Prostate gland (tissue), 2 donors: ENCODE results near the gene ABCG1.

Experiments
- CTCF ChIP-seq, 4 experiments: fragments of 200-600 bp in 2 of 4; fragments of 450-650 bp in 2 of 4; sonication (generic) in 2 of 4; IDR thresholded peaks; 1 replicate in 3 of 4; 2 replicates in 1 of 4; pipeline ENCODE4 v1.5.1; 2016 to 2019; ENCODE audit warnings: antibody characterized with exemption in 4 of 4, mild to moderate bottlenecking in 2 of 4, moderate library complexity in 2 of 4
- POLR2A ChIP-seq: fragments of 450-650 bp; IDR thresholded peaks from one replicate; pipeline ENCODE4 v1.6.1; 2016; ENCODE audit warnings: antibody characterized with exemption, mild to moderate bottlenecking

GRCh38 chr21:42218836-42219605, at the start of gene ABCG1:
- TF ChIP-seq CTCF (IDR thresholded peaks at IDR 0.05) (peak in 1 of 4 experiments; percentile 14), POLR2A (peak; percentile 81)
